Measurements from ENCODE around the gene MCEMP1. TPM values are rescaled to one million over a fixed set of nuclear protein-coding genes. Genes with fewer than 3 reads are reported as not detected.

Gene MCEMP1
- total RNA-seq, 4 donors from 2014 or later: 0.29 to 0.97 TPM; not detected in 2

DNA sequence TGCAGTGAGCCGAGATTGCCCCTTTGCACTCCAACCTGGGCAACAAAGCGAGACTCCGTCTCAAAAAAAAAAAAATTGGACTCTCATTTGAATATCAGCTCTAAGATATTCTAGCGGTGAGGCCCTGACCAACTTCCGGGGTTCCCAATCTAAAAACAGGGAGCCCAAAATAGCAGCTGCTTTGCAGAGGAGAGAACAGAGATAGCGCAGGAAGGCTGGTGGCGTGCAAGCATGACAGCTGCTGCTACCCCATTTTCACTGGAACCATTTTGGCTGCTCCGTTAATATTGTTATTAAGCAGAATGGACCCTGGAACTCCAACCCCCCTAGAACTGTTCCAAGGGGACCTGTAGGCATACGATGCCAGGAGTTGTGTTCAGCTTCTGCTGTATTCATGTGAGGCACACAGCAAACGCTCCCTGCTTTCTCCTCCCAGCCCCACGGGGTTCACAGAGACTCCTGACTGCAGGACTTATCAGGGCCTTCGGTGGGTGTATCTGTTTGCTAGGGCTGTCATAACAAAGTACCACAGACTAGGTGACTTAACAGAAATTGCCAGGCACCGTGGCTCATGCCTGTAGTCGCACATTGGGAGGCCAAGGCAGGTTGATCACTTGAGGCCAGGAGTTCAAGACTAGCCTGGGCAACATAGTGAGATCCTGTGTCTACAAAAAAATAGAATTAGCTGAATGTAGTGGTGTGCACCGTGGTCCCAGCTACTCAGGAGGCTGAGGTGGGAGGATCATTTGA, 28.4 kb upstream of the MCEMP1 start:
- Histone ChIP-seq H3K36me3 (peaks cover 0 to 36% (median 4%) of the 10 kb centered on the region in 3 donors), H3K4me1 (peaks cover 0 to 8% (median 5%) of the 10 kb centered on the region in 3 donors), H3K27ac (no peak overlapping the region), H3K9me3 (no peaks in the 10 kb centered on the region), H3K27me3 (peaks cover 0 to 50% (median 0%) of the 10 kb centered on the region in 4 donors), H3K4me3 (no peak overlapping the region)
- intact Hi-C loops (cut with DNase I): no loop called here
- WGBS, 2 donors: 84 to 86% methylated on average over 10 to 14 of the region's 15 CpGs
- no peak for TF ChIP-seq POLR2A (IDR thresholded peaks at IDR 0.05)
- TF ChIP-seq, protein P1, sequence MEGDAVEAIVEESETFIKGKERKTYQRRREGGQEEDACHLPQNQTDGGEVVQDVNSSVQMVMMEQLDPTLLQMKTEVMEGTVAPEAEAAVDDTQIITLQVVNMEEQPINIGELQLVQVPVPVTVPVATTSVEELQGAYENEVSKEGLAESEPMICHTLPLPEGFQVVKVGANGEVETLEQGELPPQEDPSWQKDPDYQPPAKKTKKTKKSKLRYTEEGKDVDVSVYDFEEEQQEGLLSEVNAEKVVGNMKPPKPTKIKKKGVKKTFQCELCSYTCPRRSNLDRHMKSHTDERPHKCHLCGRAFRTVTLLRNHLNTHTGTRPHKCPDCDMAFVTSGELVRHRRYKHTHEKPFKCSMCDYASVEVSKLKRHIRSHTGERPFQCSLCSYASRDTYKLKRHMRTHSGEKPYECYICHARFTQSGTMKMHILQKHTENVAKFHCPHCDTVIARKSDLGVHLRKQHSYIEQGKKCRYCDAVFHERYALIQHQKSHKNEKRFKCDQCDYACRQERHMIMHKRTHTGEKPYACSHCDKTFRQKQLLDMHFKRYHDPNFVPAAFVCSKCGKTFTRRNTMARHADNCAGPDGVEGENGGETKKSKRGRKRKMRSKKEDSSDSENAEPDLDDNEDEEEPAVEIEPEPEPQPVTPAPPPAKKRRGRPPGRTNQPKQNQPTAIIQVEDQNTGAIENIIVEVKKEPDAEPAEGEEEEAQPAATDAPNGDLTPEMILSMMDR (IDR thresholded peaks at IDR 0.05): no peak
- no peak for DNase-seq

- DNase-seq: no peak
- H3K27ac ChIP-seq: no peak overlapping the region
- intact Hi-C loops (cut with DNase I): no loop called here
- peaks cover 0 to 18% (median 5%) of the 10 kb centered on the region in 3 donors for H3K4me1 ChIP-seq
- H3K36me3 ChIP-seq: peaks cover 0 to 26% (median 4%) of the 10 kb centered on the region in 3 donors
- no peaks in the 10 kb centered on the region for H3K9me3 ChIP-seq
- no peak overlapping the region for H3K4me3 ChIP-seq
- TF ChIP-seq POLR2A (IDR thresholded peaks at IDR 0.05): no peak
- TF ChIP-seq, protein P1 (IDR thresholded peaks at IDR 0.05): no peak
- peaks cover 0 to 37% (median 0%) of the 10 kb centered on the region in 4 donors for H3K27me3 ChIP-seq
- 38 to 40% methylated on average over 2 of the region's 2 CpGs for WGBS, 2 donors
These were observed 26.7 kb upstream of the MCEMP1 start for GRCh38 chr19:7650148-7650547.

GRCh38 chr19:7652061-7652641, 24.7 kb upstream of the MCEMP1 start:
- no peaks in the 10 kb centered on the region for H3K9me3 ChIP-seq
- H3K4me3 ChIP-seq: peak overlapping the region in 3 of 4 donors; percentile 14 to 56 (median 19)
- H3K27me3 ChIP-seq: peaks cover 0 to 19% (median 0%) of the 10 kb centered on the region in 4 donors
- WGBS, 2 donors: 1 to 4% methylated on average over 23 to 26 of the region's 28 CpGs
- intact Hi-C loops (cut with DNase I): no loop called here
- TF ChIP-seq, protein P1 (IDR thresholded peaks at IDR 0.05): peak; percentile 95 to 99 (median 98)
- TF ChIP-seq POLR2A (IDR thresholded peaks at IDR 0.05): no peak
- H3K36me3 ChIP-seq: peaks cover 0 to 8% (median 0%) of the 10 kb centered on the region in 3 donors
- peak; percentile 24 for DNase-seq
- peak overlapping the region in 2 of 4 donors; percentile 29 to 63 for H3K27ac ChIP-seq
- peaks cover 0 to 19% (median 5%) of the 10 kb centered on the region in 3 donors for H3K4me1 ChIP-seq

GRCh38 chr19:7654401-7654800, 22.5 kb upstream of the MCEMP1 start:
- Histone ChIP-seq H3K36me3 (no peaks in the 10 kb centered on the region), H3K9me3 (no peaks in the 10 kb centered on the region), H3K27ac (no peak overlapping the region), H3K4me1 (peaks cover 0 to 25% (median 5%) of the 10 kb centered on the region in 3 donors), H3K27me3 (peaks cover 0 to 21% (median 0%) of the 10 kb centered on the region in 4 donors), H3K4me3 (no peak overlapping the region)
- 23 to 35% methylated on average over 8 of the region's 8 CpGs for WGBS, 2 donors
- TF ChIP-seq, protein P1 (IDR thresholded peaks at IDR 0.05): no peak
- TF ChIP-seq POLR2A (IDR thresholded peaks at IDR 0.05): no peak
- intact Hi-C loops (cut with DNase I): no loop called here
- no peak for DNase-seq

DNA sequence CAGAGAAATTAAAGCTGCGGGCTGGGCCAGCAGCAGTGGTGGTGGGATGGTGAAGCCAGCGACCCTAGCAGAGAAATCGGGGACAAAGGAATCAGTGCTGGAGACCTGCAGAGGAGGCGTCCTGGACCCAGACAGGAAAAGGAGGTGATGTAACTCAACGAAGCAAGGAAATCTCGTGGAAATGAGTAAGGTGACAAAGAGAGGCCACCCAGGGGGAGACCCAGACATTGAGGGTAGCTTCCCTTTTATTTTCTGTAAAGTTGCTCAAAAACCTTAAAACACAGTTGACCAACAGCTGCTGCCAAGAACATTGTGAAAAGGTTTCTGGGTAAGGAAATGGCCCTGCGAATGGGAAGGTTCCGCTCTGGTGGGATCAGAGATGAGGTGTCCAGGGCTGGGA, 21.3 kb upstream of the MCEMP1 start:
- peaks cover 0 to 25% (median 5%) of the 10 kb centered on the region in 3 donors for H3K4me1 ChIP-seq
- H3K27ac ChIP-seq: no peak overlapping the region
- peaks cover 0 to 24% (median 0%) of the 10 kb centered on the region in 4 donors for H3K27me3 ChIP-seq
- no peaks in the 10 kb centered on the region for H3K36me3 ChIP-seq
- H3K9me3 ChIP-seq: no peaks in the 10 kb centered on the region
- intact Hi-C loops (cut with DNase I): no loop called here
- TF ChIP-seq, protein P1 (IDR thresholded peaks at IDR 0.05): no peak
- no peak for TF ChIP-seq POLR2A (IDR thresholded peaks at IDR 0.05)
- no peak overlapping the region for H3K4me3 ChIP-seq
- WGBS, 2 donors: 61 to 73% methylated on average over 8 of the region's 8 CpGs
- no peak for DNase-seq

Measured in esophagus squamous epithelium (tissue), 5 donors.